ENCODE data around the gene SPACA7.

Gene SPACA7

GRCh38 chr13:112453874-112454647, 77.9 kb downstream of the SPACA7 start:
- H3K4me1 Mint-ChIP-seq, result peaks cover 9% of the 10 kb centered on the region
- H3K4me3 Mint-ChIP-seq, result no peak overlapping the region
- H3K27ac Mint-ChIP-seq, result no peak overlapping the region
- H3K9me3 Mint-ChIP-seq, result peaks cover 8% of the 10 kb centered on the region
- peaks cover 28% of the 10 kb centered on the region for H3K27me3 Mint-ChIP-seq (ENCODE audit: low read depth)
- no peak for TF ChIP-seq CTCF (IDR thresholded peaks at IDR 0.05; ENCODE audit: unreplicated experiment in 3 of 3)
- no peaks in the 10 kb centered on the region for H3K36me3 Mint-ChIP-seq (ENCODE audit: low read depth)

- Mint-ChIP-seq H3K27me3 (ENCODE audit: low read depth) (peaks cover 23% of the 10 kb centered on the region), H3K4me1 (peaks cover 9% of the 10 kb centered on the region), H3K36me3 (ENCODE audit: low read depth) (no peaks in the 10 kb centered on the region), H3K27ac (no peak overlapping the region), H3K4me3 (no peak overlapping the region), H3K9me3 (peaks cover 14% of the 10 kb centered on the region)
- TF ChIP-seq CTCF (IDR thresholded peaks at IDR 0.05; ENCODE audit: unreplicated experiment in 3 of 3), result no peak
Measured at GRCh38 chr13:112454648-112455334, 78.6 kb downstream of the SPACA7 start.

- Mint-ChIP-seq H3K4me3 (no peak overlapping the region), H3K36me3 (ENCODE audit: low read depth) (no peaks in the 10 kb centered on the region), H3K4me1 (peaks cover 7% of the 10 kb centered on the region), H3K27ac (no peak overlapping the region), H3K27me3 (ENCODE audit: low read depth) (peaks cover 21% of the 10 kb centered on the region), H3K9me3 (peaks cover 19% of the 10 kb centered on the region)
- TF ChIP-seq CTCF (IDR thresholded peaks at IDR 0.05; ENCODE audit: unreplicated experiment in 3 of 3), result no peak
Measured at GRCh38 chr13:112455476-112456059, 79.4 kb downstream of the SPACA7 start.

- Mint-ChIP-seq H3K27ac (no peak overlapping the region), H3K9me3 (peaks cover 19% of the 10 kb centered on the region), H3K36me3 (ENCODE audit: low read depth) (no peaks in the 10 kb centered on the region), H3K27me3 (ENCODE audit: low read depth) (peaks cover 20% of the 10 kb centered on the region), H3K4me3 (no peak overlapping the region), H3K4me1 (no peaks in the 10 kb centered on the region)
- TF ChIP-seq CTCF (IDR thresholded peaks at IDR 0.05; ENCODE audit: unreplicated experiment in 3 of 3), result no peak
Measured at GRCh38 chr13:112456138-112457056, 80.2 kb downstream of the SPACA7 start.

GRCh38 chr13:112457081-112457480, 80.9 kb downstream of the SPACA7 start:
- TF ChIP-seq CTCF (IDR thresholded peaks at IDR 0.05; ENCODE audit: unreplicated experiment in 3 of 3), result no peak
- Mint-ChIP-seq H3K27me3 (ENCODE audit: low read depth) (peaks cover 20% of the 10 kb centered on the region), H3K27ac (no peak overlapping the region), H3K4me3 (no peak overlapping the region), H3K36me3 (ENCODE audit: low read depth) (no peaks in the 10 kb centered on the region), H3K4me1 (no peaks in the 10 kb centered on the region), H3K9me3 (peaks cover 21% of the 10 kb centered on the region)

Measured in nephron (organoid).